ENCODE results near the gene SPATA16.

- TF ChIP-seq, protein P1, sequence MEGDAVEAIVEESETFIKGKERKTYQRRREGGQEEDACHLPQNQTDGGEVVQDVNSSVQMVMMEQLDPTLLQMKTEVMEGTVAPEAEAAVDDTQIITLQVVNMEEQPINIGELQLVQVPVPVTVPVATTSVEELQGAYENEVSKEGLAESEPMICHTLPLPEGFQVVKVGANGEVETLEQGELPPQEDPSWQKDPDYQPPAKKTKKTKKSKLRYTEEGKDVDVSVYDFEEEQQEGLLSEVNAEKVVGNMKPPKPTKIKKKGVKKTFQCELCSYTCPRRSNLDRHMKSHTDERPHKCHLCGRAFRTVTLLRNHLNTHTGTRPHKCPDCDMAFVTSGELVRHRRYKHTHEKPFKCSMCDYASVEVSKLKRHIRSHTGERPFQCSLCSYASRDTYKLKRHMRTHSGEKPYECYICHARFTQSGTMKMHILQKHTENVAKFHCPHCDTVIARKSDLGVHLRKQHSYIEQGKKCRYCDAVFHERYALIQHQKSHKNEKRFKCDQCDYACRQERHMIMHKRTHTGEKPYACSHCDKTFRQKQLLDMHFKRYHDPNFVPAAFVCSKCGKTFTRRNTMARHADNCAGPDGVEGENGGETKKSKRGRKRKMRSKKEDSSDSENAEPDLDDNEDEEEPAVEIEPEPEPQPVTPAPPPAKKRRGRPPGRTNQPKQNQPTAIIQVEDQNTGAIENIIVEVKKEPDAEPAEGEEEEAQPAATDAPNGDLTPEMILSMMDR (conservative IDR thresholded peaks at IDR 0.05; ENCODE audit: low read length): no peak
- no peak for TF ChIP-seq EZH2phosphoT487 (IDR thresholded peaks at IDR 0.05; ENCODE audit: borderline replicate concordance)
Measured at GRCh38 chr3:172958565-172958964, 182.5 kb downstream of the SPATA16 start.

Measured in Loucy (cell line).